HUES64 (cell line): ENCODE data around the gene ZNF148.

Experiments used
- H3K27ac ChIP-seq: 2 replicates; pipeline ENCODE4 v1.7.0; 2013; ENCODE audit warnings: low read depth, low read length, inconsistent platforms
- H3K27me3 ChIP-seq: 2 replicates; pipeline ENCODE4 v1.6.1; 2013; ENCODE audit warnings: mild to moderate bottlenecking, low read length; ENCODE audit not compliant: insufficient read depth
- H3K36me3 ChIP-seq: 2 replicates; pipeline ENCODE4 v1.6.1; 2013; ENCODE audit warnings: mild to moderate bottlenecking, low read length; ENCODE audit not compliant: insufficient read depth
- H3K4me1 ChIP-seq: 2 replicates; pipeline ENCODE4 v1.6.1; 2013; ENCODE audit warnings: mild to moderate bottlenecking, low read length, moderate library complexity; ENCODE audit not compliant: insufficient read depth
- H3K4me3 ChIP-seq: 2 replicates; pipeline ENCODE4 v1.5.1; 2013; ENCODE audit warnings: mild to moderate bottlenecking, low read length, moderate library complexity
- H3K9ac ChIP-seq: 2 replicates; pipeline ENCODE4 v1.6.1; 2013; ENCODE audit warnings: mild to moderate bottlenecking, low read depth, low read length
- H3K9me3 ChIP-seq: 2 replicates; pipeline ENCODE4 v1.6.1; 2013; ENCODE audit warnings: low read depth, low read length; ENCODE audit not compliant: insufficient read depth
- WGBS: fragments of 150-250, 120-280 bp; methylation state at CpG from one replicate; pipeline ENCODE4 v1.1.7; 2013; ENCODE audit warnings: missing lambda C conversion rate; 5-methylcytosine and 5-hydroxymethylcytosine counted together

Gene ZNF148

DNA sequence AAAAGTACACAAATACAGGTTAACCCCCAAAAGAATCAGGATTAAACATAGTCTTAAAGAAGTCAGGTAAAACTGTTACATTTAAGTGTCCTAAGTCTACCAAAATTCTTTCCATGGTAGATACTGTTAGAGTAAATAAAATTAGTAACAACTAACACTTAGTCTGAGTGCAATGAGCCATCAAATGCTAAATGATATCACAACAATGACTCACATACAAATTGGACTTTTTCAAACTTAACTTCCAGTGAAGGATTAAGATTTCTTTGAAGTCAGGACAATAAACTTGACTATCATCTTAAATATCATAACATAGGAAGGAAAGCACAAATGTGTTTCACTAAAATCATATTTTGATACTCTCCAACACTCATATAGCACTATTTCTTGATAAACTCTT lies 43.9 kb downstream of the ZNF148 start:
- Histone ChIP-seq H3K27ac (no peak overlapping the region), H3K27me3 (no peaks in the 10 kb centered on the region)

GRCh38 chr3:125326957-125327356 lies 48.2 kb downstream of the ZNF148 start:
- WGBS = 100% methylated on average over 2 of the region's 4 CpGs
- Histone ChIP-seq H3K4me1 (peaks cover 6% of the 10 kb centered on the region; the same call in 1 of the 2 replicates), H3K9ac (no peak overlapping the region), H3K27me3 (no peaks in the 10 kb centered on the region), H3K9me3 (no peaks in the 10 kb centered on the region), H3K4me3 (no peak overlapping the region), H3K27ac (no peak overlapping the region), H3K36me3 (peaks cover 33% of the 10 kb centered on the region)

More for the DNA sequence above, 43.9 kb downstream of the ZNF148 start:
- Histone ChIP-seq H3K4me1 (peaks cover under 1% of the 10 kb centered on the region; the same call in 1 of the 2 replicates), H3K9ac (no peak overlapping the region), H3K36me3 (peaks cover 21% of the 10 kb centered on the region), H3K9me3 (no peaks in the 10 kb centered on the region; the same call in 1 of the 2 replicates), H3K4me3 (no peak overlapping the region)

GRCh38 chr3:125325746-125326145 lies 49.4 kb downstream of the ZNF148 start:
- Histone ChIP-seq H3K4me3 (no peak overlapping the region), H3K27ac (no peak overlapping the region), H3K27me3 (no peaks in the 10 kb centered on the region), H3K9ac (no peak overlapping the region), H3K4me1 (peaks cover 6% of the 10 kb centered on the region; the same call in 1 of the 2 replicates), H3K9me3 (no peaks in the 10 kb centered on the region), H3K36me3 (peaks cover 33% of the 10 kb centered on the region)

DNA sequence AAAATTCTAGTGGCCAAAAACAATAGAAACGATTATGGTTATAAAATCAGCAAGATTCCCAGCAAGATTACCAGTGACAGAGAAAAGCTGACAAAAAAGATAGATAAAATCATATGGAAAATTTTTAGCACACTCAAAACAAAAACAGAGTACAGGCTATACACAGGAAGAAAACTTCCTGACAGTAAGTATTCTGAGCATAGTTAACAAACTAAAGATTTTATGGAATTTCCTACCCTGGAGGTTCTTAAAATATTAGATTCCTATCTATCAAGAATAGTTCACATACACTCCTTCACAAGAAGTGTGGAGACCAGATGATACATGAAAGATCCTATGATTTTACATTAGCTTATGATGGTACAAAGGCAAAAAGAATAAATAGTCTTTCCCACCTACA lies 50.8 kb downstream of the ZNF148 start:
- Histone ChIP-seq H3K27me3 (no peaks in the 10 kb centered on the region), H3K4me1 (peaks cover 14% of the 10 kb centered on the region), H3K9me3 (no peaks in the 10 kb centered on the region), H3K36me3 (peaks cover 24% of the 10 kb centered on the region), H3K27ac (no peak overlapping the region), H3K9ac (no peak overlapping the region), H3K4me3 (no peak overlapping the region)
- WGBS = 88% methylated on average over 1 of the region's 1 CpG

DNA sequence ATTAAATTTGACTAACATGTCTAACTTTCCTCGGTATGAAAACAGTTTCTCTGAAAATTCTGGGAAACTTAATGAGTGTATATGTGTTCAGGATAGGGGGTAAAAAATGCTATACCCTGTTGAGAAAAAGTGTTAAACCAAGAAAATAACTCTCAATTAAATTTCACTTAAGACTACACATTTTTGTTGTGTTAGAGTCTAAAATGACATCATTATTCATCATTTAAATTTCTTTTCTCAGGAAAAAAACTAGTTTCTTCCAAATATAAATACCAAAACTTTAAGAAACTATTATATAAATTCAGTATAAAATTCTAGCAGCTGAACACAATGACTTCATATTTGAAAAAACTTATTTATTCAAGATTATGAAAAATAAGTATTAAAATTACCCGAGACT lies 52.2 kb downstream of the ZNF148 start:
- Histone ChIP-seq H3K27ac (no peak overlapping the region), H3K9me3 (no peaks in the 10 kb centered on the region), H3K27me3 (no peaks in the 10 kb centered on the region), H3K4me3 (no peak overlapping the region), H3K4me1 (peaks cover 28% of the 10 kb centered on the region), H3K36me3 (peaks cover 17% of the 10 kb centered on the region), H3K9ac (no peak overlapping the region)
- WGBS = no CpG with 5 or more reads among the region's 2 CpGs

DNA sequence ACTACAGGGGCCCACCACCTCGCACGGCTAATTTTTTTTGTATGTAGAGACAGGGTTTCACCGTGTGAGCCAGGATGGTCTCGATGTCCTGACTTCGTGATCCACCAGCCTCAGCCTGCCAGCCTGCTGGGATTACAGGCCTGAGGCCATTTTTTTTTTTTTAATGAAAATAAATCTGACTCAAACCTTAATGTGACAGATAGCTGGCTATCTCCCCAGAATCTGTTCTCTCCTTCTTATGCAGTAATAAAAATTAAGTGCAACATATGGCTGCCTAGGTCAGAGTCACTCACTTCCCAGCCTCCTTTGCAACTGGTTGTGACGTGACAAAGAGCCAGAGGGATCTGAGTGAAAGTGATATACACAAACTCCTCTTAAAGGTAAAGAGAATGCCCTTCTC lies 53.0 kb downstream of the ZNF148 start:
- peaks cover 17% of the 10 kb centered on the region for H3K36me3 ChIP-seq
- no peaks in the 10 kb centered on the region for H3K27me3 ChIP-seq
- no peaks in the 10 kb centered on the region for H3K9me3 ChIP-seq
- WGBS = 94% methylated on average over 6 of the region's 6 CpGs
- H3K4me1 ChIP-seq = peaks cover 31% of the 10 kb centered on the region
- H3K4me3 ChIP-seq = no peak overlapping the region
- no peak overlapping the region for H3K9ac ChIP-seq
- H3K27ac ChIP-seq = no peak overlapping the region

DNA sequence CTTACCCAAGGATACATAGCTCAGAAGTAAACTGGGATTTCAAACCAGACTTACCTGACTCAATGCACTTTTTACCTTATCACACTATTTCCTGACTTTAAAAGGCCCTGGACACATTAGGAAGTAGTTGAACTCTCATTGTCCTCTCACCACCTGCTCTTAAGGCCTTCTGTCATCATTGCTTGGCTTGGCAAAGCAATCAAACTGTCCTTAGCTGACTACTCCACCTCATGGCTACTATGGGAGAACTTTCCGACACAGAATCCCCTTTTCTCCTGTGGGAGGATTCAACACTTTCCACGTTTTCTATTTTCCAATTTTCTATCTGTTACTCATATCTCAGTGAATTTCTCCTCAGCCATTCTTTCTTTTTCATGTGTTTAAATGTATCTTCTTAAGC lies 55.4 kb downstream of the ZNF148 start:
- H3K4me3 ChIP-seq = no peak overlapping the region
- H3K4me1 ChIP-seq = peaks cover 25% of the 10 kb centered on the region
- H3K9ac ChIP-seq = no peak overlapping the region
- H3K27ac ChIP-seq = no peak overlapping the region
- peaks cover 13% of the 10 kb centered on the region for H3K36me3 ChIP-seq
- no peaks in the 10 kb centered on the region for H3K9me3 ChIP-seq
- 76% methylated on average over 2 of the region's 2 CpGs for WGBS
- H3K27me3 ChIP-seq = no peaks in the 10 kb centered on the region

- Histone ChIP-seq H3K4me1 (peaks cover 25% of the 10 kb centered on the region), H3K9me3 (no peaks in the 10 kb centered on the region), H3K36me3 (peaks cover 18% of the 10 kb centered on the region), H3K9ac (peak overlapping the region; percentile 17; the same call in 1 of the 2 replicates), H3K27me3 (no peaks in the 10 kb centered on the region), H3K27ac (no peak overlapping the region), H3K4me3 (no peak overlapping the region)
- WGBS = 78% methylated on average over 4 of the region's 4 CpGs
Observed at GRCh38 chr3:125318871-125319270, 56.3 kb downstream of the ZNF148 start.

DNA sequence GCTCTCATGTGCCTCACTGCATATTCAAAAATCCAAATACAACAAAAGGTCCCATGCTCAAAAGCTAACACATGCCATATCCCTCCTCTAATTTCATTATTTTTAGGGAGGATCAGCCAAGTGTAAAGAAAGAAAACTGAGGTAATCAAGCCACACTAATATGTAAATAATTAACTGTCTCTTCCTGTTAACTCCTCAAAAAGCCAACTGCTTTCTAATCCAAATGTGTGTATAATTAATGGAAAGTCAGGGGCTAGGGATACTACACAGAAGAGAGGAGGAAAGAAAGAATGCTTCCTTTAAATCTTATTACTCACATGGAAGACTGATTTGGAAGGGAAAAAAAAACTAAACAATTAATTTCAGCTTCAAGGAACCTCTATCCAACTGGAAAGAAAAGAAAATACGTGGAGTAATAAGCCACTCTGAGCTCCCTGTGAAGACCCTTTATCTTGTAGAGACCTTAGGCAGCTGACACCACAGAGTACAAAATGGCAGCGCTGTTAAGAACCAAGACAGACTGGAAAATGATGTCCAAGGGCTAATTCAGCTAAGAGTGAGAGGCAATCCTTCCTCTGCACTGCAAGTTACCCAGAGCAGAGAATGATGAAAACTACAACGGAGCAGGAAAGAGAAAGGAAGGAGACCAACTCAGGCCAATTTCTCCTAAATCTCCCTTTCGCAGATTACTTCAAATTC lies 56.8 kb downstream of the ZNF148 start:
- Histone ChIP-seq H3K4me3 (no peak overlapping the region), H3K27ac (no peak overlapping the region), H3K4me1 (peaks cover 25% of the 10 kb centered on the region), H3K9ac (peak overlapping the region; percentile 17), H3K9me3 (no peaks in the 10 kb centered on the region), H3K36me3 (peaks cover 19% of the 10 kb centered on the region), H3K27me3 (no peaks in the 10 kb centered on the region)
- 78% methylated on average over 4 of the region's 4 CpGs for WGBS

DNA sequence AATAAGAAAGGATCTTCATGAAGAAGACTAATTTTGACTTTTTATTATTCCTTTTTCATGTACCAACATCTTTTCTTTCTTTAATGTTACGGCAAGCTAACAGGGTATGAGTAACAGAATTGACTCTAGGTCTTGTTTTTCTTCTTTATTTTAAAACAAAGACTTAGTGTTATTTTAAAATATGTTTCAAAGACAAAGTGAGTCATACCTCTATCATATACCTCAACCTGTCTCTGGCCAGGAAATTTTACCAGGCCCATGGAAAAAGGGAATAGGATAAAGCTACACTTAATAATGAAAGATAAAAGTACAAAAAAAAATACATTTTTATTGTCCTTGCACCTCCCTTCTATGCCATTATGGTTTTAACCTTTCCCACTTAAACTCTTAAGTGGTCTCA lies 57.4 kb downstream of the ZNF148 start:
- H3K36me3 ChIP-seq = peaks cover 19% of the 10 kb centered on the region
- H3K27ac ChIP-seq = no peak overlapping the region
- no peak overlapping the region for H3K9ac ChIP-seq
- no peak overlapping the region for H3K4me3 ChIP-seq
- no peaks in the 10 kb centered on the region for H3K27me3 ChIP-seq
- no CpG with 5 or more reads among the region's 1 CpG for WGBS
- H3K4me1 ChIP-seq = peaks cover 25% of the 10 kb centered on the region
- no peaks in the 10 kb centered on the region for H3K9me3 ChIP-seq

DNA sequence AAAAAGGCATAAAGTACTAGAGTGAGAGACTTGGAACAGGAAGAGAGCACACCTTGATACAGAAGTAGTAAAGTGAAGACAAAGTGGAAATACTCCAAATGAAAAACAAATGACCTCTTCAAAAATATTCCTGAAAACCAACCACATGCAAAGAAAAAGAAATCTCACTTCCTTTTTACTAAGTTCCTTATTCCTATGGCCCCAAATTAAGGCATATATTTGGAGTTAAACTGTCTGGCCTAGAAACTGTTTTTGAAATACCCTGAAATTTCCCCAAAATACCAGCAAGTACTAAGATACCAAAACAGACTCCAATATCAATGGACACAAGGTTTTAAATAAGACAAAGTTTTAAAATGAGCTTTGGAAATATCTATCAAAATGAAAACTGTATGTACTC lies 58.2 kb downstream of the ZNF148 start:
- Histone ChIP-seq H3K9me3 (no peaks in the 10 kb centered on the region), H3K9ac (no peak overlapping the region), H3K27me3 (no peaks in the 10 kb centered on the region), H3K4me1 (peaks cover 25% of the 10 kb centered on the region), H3K27ac (no peak overlapping the region), H3K36me3 (peaks cover 23% of the 10 kb centered on the region), H3K4me3 (no peak overlapping the region)

- Histone ChIP-seq H3K4me3 (no peak overlapping the region), H3K9me3 (no peaks in the 10 kb centered on the region), H3K9ac (no peak overlapping the region), H3K4me1 (peaks cover 25% of the 10 kb centered on the region), H3K36me3 (peaks cover 25% of the 10 kb centered on the region), H3K27ac (no peak overlapping the region), H3K27me3 (no peaks in the 10 kb centered on the region)
- 100% methylated on average over 1 of the region's 1 CpG for WGBS
Observed at GRCh38 chr3:125316246-125316645, 58.9 kb downstream of the ZNF148 start.
